Rectal smooth muscle tissue (tissue), 1 donor: ENCODE data around the gene ZNF326.
"Not testable (repeated sequence)": the region's sequence is repeated elsewhere in the genome, so short reads cannot be mapped to it uniquely, and the experiment has no call there.

Experiments
- H3K27ac ChIP-seq: one replicate; pipeline ENCODE4 v1.7.0; 2013; ENCODE audit warnings: low read depth, low read length, inconsistent platforms
- H3K27me3 ChIP-seq: one replicate; pipeline ENCODE4 v1.7.0; 2013; ENCODE audit warnings: low read length; ENCODE audit not compliant: control insufficient read depth, insufficient read depth
- H3K36me3 ChIP-seq: one replicate; pipeline ENCODE4 v1.7.0; 2013; ENCODE audit warnings: low read length; ENCODE audit not compliant: control insufficient read depth, insufficient read depth
- H3K4me1 ChIP-seq: one replicate; pipeline ENCODE4 v1.7.0; 2013; ENCODE audit warnings: low read length; ENCODE audit not compliant: control insufficient read depth, insufficient read depth
- H3K4me3 ChIP-seq: one replicate; pipeline ENCODE4 v1.7.0; 2013; ENCODE audit warnings: low read length
- H3K9ac ChIP-seq: one replicate; pipeline ENCODE4 v1.7.0; 2013; ENCODE audit warnings: low read length

The ZNF326 gene

GRCh38 chr1:90027281-90027680, 32.4 kb downstream of the ZNF326 start:
- no peak overlapping the region for H3K27ac ChIP-seq
- peaks cover 12% of the 10 kb centered on the region for H3K36me3 ChIP-seq
- no peak overlapping the region for H3K4me3 ChIP-seq
- H3K9ac ChIP-seq, result no peak overlapping the region
- H3K27me3 ChIP-seq, result no peaks in the 10 kb centered on the region
- H3K4me1 ChIP-seq, result no peaks in the 10 kb centered on the region

DNA sequence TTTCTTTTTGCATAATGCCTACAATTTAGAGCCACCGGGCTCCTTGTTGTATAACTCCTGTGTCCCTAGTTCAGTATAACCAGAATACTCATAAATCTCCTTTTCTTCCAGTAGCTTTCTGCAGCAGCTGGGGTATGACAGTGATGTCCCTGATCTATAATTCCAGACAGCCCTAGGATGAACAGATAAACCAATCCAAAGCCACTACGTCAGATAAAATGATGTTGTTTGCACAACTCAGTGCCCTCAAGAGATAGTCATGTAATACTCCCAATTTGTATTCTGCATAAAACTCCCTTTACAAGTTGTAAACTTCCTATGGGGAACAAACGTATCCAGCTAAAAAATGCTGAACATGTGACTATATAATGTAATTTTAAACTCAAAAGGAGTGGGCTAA, 44.7 kb downstream of the ZNF326 start:
- H3K27ac ChIP-seq, result no peak overlapping the region
- no peaks in the 10 kb centered on the region for H3K4me1 ChIP-seq
- no peak overlapping the region for H3K4me3 ChIP-seq
- no peaks in the 10 kb centered on the region for H3K27me3 ChIP-seq
- H3K9ac ChIP-seq, result no peak overlapping the region
- H3K36me3 ChIP-seq, result no peaks in the 10 kb centered on the region

DNA sequence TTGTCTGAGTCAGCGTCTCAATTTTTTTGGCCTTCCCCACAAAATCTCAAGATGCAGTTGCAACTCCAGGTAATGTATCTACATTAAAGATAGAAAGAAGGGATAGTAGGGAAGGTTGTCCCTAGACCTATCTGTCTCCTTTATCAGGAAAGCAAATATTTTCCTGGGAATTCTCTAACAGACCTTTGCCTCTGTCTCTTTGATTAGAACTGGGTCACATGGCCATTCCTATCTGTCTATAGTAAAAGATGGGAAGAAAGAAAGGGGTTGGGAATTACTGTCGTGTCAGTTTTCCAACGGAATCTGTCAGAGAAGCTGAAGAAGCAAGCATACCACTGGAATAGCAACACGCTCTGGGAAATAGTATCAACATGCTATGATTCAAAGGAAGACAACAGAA, 48.7 kb downstream of the ZNF326 start:
- no peak overlapping the region for H3K9ac ChIP-seq
- no peak overlapping the region for H3K27ac ChIP-seq
- H3K27me3 ChIP-seq, result no peaks in the 10 kb centered on the region
- no peak overlapping the region for H3K4me3 ChIP-seq
- H3K4me1 ChIP-seq, result no peaks in the 10 kb centered on the region
- no peaks in the 10 kb centered on the region for H3K36me3 ChIP-seq

- Histone ChIP-seq H3K27ac (no peak overlapping the region), H3K4me3 (no peak overlapping the region), H3K4me1 (no peaks in the 10 kb centered on the region), H3K36me3 (no peaks in the 10 kb centered on the region), H3K9ac (no peak overlapping the region), H3K27me3 (no peaks in the 10 kb centered on the region)
Observed at GRCh38 chr1:90044346-90044745, 49.4 kb downstream of the ZNF326 start.

DNA sequence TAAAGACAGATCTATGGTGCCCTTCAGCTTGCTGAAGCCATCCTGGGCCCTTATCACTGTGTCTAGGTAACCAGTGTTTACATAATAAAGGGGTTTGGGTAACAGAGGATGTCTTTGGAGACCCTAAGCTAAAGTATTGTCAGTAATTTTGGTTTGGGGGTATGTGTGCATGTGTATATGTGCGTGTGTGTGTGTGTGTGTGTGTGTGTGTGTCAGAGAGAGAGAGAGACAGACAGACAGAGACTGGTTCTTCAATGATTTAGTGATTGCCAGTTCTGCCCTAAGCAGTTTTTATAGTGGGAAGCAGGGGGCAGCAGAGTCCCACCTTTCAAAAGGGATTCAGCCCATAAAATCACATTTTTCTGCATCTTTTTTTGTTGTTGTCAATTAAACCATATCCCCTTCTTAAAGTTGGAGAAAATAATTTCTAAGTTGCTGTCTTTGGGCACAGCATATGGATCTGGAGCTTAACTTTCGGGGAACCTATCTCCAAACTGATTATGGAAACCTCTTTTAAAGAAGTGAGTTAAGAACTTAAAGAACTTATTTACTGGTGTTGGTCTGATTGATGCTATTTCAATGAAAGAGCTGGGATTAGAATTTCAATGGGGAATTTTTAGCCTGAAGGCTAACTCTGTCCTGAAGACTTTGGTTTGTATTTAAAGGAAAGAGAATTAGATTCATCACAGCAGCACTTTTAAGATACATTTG, 51.1 kb downstream of the ZNF326 start:
- H3K4me3 ChIP-seq, result no peak overlapping the region

GRCh38 chr1:90046635-90047034, 51.7 kb downstream of the ZNF326 start:
- Histone ChIP-seq H3K9ac (no peak overlapping the region), H3K36me3 (no peaks in the 10 kb centered on the region), H3K27me3 (no peaks in the 10 kb centered on the region), H3K27ac (no peak overlapping the region), H3K4me1 (no peaks in the 10 kb centered on the region), H3K4me3 (no peak overlapping the region)

More for the DNA sequence above, 51.1 kb downstream of the ZNF326 start:
- H3K36me3 ChIP-seq, result no peaks in the 10 kb centered on the region
- H3K4me1 ChIP-seq, result no peaks in the 10 kb centered on the region
- no peak overlapping the region for H3K27ac ChIP-seq
- H3K9ac ChIP-seq, result no peak overlapping the region
- no peaks in the 10 kb centered on the region for H3K27me3 ChIP-seq

DNA sequence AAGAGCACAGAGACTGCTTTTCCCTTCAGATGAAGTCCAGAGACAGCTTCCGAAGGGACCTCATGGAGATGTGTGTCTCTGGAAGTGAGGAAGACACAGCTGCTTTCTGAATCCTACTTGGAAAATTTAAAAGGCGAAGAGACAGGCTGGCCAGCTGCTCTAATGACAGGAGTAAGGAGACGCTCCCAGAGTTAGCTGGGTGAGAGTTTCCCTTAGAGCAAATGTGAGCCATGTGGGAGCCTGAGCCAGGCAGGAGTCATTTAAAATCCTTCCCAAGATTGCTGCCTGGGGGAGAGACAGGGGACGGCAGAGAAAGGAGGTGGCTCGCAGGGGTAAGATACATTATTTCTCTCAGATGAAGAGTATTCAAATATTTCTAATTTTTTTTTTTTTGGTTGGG, 53.1 kb downstream of the ZNF326 start:
- H3K27ac ChIP-seq, result no peak overlapping the region
- no peaks in the 10 kb centered on the region for H3K27me3 ChIP-seq
- no peak overlapping the region for H3K9ac ChIP-seq
- H3K4me1 ChIP-seq, result no peaks in the 10 kb centered on the region
- no peak overlapping the region for H3K4me3 ChIP-seq
- H3K36me3 ChIP-seq, result no peaks in the 10 kb centered on the region

GRCh38 chr1:90062700-90063643, 68.1 kb downstream of the ZNF326 start:
- H3K36me3 ChIP-seq, H3K4me1 ChIP-seq, H3K9ac ChIP-seq, H3K27me3 ChIP-seq, H3K4me3 ChIP-seq, H3K27ac ChIP-seq: not testable (repeated sequence)

- not testable (repeated sequence) for H3K27ac ChIP-seq, H3K4me1 ChIP-seq, H3K27me3 ChIP-seq, H3K4me3 ChIP-seq, H3K9ac ChIP-seq, H3K36me3 ChIP-seq
Observed at GRCh38 chr1:90064109-90064508, 69.2 kb downstream of the ZNF326 start.

GRCh38 chr1:90067194-90067931, 72.5 kb downstream of the ZNF326 start:
- H3K27me3 ChIP-seq, result no peaks in the 10 kb centered on the region
- H3K9ac ChIP-seq, result no peak overlapping the region
- H3K4me1 ChIP-seq, result no peaks in the 10 kb centered on the region
- H3K4me3 ChIP-seq, result no peak overlapping the region
- no peak overlapping the region for H3K27ac ChIP-seq
- no peaks in the 10 kb centered on the region for H3K36me3 ChIP-seq

DNA sequence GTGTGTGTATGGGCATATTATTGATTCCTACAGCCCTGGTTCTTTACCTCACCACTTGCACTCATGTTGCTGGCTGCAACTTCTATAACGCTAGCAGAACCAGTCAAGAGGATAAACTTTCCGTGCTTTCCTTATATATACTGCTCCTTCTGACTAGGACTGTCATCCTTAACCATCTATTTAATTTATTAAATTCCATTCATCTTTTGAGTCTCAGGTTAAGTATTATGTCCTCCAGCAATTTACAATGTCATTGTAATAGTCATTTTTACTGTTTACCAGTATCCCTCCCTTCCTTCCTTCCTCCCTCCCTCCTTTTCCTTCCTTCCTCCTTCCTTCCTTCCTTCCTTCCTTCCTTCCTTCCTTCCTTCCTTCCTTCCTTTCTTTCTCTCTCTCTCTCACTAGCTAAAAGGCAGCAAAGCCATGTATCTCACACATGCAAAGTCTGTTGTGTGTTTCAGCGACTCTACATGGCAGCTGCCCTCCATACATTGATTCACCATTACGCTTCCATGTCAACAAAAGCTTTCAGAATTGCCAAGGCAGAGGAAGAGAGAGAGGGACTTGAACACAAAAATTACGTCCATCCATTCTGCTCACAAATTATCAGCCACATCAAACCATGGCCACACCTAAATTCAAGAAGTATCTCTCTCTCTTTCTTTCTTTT, 73.8 kb downstream of the ZNF326 start:
- H3K9ac ChIP-seq, result no peak overlapping the region

GRCh38 chr1:90074137-90074536, 79.2 kb downstream of the ZNF326 start:
- Histone ChIP-seq H3K4me3 (no peak overlapping the region), H3K27ac (no peak overlapping the region), H3K9ac (no peak overlapping the region), H3K27me3 (no peaks in the 10 kb centered on the region), H3K4me1 (no peaks in the 10 kb centered on the region), H3K36me3 (no peaks in the 10 kb centered on the region)

More for the DNA sequence above, 73.8 kb downstream of the ZNF326 start:
- Histone ChIP-seq H3K27ac (no peak overlapping the region), H3K27me3 (no peaks in the 10 kb centered on the region), H3K4me1 (no peaks in the 10 kb centered on the region), H3K4me3 (no peak overlapping the region), H3K36me3 (no peaks in the 10 kb centered on the region)
